NCI-H69 (cell line): ENCODE data around the gene BOLA2B.
"Not testable (repeated sequence)": the region's sequence is repeated elsewhere in the genome, so short reads cannot be mapped to it uniquely, and the experiment has no call there.

Experiments
- DNase-seq: peaks from one replicate; lab custom pipeline; 2025; lab: John Stamatoyannopoulos, UW

The BOLA2B gene

DNA sequence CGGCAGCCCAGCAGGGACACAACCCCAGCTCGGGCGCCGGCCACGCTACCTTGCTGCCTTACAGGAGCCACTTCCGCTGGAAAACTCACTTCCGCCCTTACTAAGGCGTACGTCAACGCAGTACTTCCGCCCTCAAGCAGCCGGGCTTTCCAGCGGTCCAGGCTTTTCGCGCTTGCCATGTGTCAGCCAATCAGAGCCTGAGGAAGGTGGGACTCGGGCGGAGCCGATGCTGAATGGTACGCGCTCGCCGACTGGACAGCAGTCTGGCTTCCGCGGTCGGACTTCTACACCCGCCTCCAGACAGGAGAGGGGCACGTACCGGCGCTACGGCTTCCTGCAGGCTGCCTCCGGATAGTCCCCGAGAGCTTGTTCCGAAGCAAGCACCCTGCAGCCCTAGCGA, at the start of gene BOLA2B, which contains the start of gene SLX1A:
TSS of gene BOLA2B (minus strand) at position 52 of the 400 bp plus-strand sequence. CDS start 71 bp downstream, outside the sequence.
TSS of gene SLX1A (plus strand) at position 261 of the 400 bp plus-strand sequence. CDS start 210 bp downstream, outside the sequence.
- DNase-seq: not testable (repeated sequence)

DNA sequence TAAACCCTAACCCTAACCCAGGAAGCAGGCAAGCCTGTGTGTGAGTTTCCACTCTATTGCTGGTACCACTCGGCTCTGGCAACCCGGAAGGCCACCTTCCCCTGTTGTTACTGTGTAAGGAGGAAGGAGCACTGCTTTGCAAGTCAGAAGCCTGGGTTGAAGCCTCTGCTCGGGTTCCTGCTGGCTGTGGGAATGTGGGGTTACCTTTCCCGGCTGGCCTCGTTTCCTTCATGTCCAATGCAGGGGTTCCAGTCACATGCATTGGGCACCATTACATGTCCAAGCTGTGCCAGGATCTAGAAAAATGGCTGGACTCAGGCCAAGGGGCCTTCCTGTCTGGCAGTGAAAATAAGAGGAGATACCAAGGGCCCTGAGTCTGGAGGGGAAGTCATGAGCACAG, 23.6 kb upstream of the BOLA2B start:
- DNase-seq: not testable (repeated sequence)

DNA sequence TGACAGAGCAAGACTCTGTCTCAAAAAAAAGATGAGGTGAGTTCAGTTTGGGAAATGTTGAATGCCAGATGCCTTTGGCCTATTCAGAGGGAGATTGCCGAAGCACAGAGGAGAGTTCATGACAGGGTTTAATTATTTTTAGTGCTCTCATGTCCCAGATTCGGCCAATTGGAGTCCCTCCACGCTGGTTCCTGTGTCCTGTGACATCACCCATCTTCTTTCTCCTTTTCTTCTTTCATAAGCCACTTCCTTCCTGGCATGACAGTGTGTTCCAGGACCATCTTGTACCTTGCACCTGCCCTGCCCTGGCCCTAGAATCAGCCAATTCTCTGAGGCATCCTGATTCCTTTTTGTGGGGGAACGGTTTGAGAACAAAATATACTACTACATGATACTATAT, 17.9 kb upstream of the BOLA2B start:
- DNase-seq: not testable (repeated sequence)

DNA sequence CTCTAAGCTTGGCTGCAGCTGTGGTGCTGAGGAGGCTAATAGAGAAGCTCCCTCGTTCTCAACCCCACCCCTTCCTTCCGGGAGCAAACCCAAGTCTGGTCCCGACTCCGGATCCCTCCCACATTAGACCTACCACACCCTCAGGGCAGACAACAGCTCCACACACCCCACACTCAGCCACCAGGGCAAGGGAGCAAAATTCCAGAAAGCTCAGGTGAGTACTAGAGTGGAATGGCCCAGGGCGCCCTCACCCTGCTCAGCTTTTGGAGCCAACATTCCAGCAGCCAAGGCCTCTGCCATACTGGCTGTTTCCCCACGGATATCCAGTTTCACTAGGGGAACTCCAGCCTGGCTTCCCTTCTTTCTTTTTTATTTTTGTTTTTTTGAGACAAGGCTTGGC, 15.6 kb upstream of the BOLA2B start:
- DNase-seq: not testable (repeated sequence)

DNA sequence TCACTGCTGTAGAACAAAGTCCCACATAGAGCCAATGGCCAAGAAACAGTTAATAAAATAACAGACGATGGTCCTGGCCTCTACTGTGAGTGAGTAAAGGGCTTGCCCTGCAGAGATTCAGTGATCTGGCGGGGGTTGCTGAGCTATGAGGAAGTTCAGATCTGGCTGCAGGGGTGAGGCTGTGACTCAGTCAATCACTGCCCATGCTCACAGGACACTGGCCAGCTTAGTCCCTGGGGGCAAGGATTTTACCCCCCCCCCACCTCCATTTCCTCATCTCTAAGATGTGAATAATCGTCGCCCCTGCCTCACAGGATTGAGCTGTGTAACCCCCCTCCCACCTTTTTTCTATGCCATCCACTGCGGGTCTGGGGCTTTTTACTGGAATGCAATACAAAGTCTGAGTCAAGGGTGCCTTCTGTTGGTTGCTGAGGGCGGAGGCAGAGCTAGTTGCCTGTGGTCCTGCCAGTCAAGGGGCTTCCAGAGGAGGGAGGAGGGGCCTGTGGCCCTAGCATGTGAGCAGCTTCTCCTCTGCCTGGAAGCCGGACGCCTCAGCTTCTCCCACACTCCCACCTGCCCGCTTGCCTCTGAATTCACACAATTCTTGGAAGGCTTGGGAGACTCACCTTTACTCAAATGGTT, 13.7 kb upstream of the BOLA2B start:
- not testable (repeated sequence) for DNase-seq

DNA sequence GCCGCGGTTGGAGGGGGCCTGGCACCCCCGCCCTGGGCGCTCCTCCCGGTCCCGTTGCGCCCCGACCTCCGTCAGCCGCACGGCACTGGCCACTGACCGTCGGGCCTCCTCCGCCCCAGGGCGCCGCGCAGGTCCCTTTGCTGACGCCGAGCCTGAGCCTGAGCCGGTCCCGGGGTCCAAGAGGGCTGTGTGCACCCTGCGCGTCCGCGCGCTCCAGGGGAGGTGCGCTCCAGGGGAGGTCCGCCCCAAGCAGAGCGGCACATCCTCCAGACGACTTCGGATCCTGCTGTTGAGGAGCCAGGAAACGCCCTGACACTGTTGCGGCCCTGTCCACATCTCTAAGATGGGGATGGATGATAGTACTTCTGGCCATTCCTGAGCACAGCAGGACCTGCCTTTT, 12.8 kb upstream of the BOLA2B start:
- DNase-seq: not testable (repeated sequence)

DNA sequence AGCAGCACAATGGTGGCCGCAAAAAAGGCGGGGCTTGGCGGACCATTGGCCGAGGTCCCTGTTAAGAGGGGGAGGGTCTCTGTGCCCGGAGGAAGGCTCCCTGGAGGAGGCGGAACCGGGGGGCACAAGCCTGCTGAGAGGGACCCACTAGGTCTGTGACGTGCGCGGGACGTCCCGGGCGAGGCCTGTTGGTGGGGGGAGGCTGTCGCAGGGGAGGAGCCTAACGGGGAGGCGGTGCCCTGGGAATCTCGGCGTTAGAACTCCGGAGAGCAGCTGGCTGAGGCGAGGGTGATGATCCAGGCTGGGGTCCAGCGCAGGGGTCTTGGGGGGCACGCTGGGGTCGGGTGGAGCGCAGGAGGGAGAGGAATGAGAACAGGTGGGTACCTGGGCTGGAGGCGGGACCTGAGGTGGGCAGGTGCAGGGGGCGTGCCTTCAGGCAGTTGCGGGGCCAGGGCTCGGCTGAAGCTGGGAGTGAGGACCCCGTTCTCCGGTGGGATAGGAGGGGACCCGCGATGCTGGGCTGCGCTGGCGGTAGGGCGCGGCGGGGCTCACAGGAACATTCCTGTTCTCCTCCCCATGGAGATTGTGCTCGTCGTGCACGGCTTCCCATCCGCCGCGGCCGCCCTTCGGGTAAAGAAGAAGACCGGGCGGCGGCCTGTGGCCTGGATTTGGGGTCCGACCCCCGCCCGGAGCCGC, 12.2 kb upstream of the BOLA2B start:
- DNase-seq: not testable (repeated sequence)

DNA sequence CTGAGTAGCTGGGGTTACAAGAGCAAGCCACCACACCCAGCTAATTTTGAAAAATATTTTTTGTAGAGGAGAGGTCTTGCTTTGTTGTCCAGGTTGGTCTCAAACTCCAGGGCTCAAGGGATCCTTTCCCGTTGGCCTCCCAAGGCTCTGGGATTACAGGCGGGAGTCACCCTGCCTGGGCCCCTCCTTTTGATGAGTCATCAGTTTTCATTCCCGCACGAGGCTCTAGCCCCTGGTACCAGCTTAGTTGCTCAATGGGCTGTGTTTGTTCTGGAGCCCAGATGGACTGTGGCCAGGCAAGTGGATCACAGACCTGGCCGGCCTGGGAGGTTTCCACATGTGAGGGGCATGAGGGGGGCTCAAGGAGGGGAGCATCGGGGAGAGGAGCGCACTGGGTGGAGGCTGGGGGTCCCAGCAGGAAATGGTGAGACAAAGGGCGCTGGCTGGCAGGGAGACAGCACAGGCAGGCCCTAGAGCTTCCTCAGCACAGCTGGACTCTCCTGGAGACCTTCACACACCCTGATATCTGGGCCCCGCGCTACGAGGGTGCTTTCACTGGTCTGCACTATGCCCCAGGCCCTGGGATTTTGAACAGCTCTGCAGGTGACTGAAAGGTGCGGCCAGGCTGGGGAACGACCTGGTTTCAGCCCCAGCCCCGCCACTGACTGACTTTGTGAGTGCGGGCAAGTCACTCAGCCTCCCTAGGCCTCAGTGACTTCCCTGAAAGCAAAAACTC, 6.3 kb upstream of the BOLA2B start:
- not testable (repeated sequence) for DNase-seq

DNA sequence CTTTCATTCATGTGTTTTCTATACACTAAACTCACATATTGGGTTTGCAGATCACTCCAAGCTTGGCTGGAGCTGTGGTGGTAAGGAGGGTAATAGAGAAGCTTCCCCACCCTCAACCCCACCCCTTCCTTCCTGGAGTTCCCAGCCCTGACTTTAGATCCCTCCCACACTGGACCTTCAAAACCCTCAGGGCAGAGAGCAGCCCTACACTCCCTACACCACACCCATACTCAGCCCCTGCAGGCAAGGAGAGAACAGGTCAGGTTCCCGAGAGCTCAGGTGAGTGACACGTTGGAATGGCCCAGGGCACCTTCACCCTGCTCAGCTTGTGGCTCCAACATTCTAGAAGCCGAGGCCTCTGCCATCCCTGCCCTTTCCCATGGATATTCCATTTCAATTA, 5.6 kb upstream of the BOLA2B start, which contains the start of gene SULT1A3:
TSS of gene SULT1A3 (plus strand) at position 207 of the 400 bp plus-strand sequence. CDS start 1,474 bp downstream, outside the sequence.
- not testable (repeated sequence) for DNase-seq

DNA sequence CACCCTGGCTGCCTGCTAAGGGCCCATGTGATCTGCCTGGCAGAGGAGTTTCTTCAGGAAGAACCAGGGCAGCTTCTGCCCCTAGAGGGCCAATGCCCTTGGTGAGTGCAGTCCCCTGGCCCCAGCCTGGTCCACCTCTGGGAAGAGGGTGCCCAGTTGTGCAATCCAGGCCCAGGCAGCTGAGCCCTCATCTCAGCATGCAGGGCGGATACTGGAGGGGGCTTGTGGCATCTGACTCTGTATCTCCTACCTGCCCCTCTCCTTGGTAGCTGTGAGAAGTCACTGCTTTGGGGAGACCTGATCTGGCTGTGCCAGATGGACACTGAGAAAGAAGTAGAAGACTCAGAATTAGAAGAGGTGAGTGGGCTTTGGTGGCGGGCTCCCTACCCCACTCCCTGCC, 3.5 kb upstream of the BOLA2B start:
- not testable (repeated sequence) for DNase-seq

DNA sequence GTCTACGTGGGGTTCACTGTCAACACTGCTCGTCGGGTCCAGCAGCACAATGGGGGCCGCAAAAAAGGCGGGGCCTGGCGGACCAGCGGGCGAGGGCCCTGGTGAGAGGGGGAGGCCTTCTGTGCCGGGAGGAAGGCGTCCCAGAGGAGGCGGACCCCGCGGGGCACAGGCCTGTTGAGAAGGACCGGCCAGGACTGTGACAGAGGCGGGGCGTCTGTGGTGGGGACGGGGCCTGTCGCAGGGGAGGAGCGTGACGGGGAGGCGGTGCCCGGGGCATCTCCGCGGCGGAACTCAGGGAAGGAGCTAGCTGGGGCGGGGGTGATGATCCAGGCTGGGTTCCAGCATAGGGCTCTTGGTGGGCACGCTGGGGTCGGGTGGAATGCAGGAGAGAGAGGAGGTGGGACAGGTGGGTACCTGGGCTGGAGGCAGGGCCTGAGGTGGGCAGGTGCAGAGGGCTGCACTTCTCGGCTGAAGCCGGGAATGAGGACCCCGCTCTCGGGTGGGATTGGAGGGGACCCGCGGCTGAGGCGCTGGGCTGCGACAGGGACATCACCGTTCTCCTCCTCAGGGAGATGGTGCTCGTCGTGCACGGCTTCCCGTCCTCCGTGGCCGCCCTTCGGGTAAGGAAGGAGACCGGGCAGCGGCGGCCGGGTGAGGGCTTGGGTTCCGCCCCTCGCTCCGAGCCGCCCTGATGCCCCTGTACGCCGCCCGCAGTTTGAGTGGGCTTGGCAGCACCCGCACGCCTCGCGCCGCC, 883 bp upstream of the BOLA2B start:
- DNase-seq: not testable (repeated sequence)

DNA sequence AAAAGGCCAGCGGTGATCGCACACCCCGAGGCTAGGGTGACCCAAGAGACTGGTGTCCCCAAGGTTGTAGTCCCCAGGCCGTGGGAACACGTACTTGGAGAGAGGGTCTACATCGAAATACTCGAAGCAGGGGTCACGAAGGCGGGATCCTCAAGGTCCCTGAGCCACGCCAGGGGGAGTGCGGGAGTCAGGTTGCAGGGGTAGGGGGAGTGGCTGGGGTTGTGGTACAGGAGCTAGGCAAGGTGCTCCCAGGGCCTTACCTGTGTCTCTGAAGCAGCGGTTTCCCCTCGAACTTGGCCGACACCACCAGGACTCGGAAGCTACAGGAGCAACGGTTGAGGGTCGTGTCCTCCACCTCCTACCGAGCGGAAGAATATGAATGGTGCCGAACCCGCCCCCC, 368 bp downstream of the BOLA2B start:
- DNase-seq: not testable (repeated sequence)

DNA sequence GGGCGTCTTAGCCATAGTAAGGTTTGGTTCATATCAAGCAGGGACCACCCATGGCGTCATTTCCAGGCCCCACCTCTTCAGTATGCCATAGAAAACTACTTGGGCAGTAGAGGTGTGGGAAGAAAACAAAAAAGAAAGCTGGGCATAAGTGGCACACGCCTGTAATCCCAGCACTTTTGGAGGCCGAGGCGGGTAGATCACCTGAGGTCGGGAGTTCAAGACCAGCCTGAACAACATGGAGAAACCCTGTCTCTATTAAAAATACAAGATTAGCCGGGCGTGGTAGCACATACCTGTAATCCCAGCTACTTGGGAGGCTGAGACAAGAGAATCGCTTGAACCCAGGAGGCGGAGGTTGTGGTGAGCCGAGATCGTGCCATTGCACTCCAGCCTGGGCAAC, 2.3 kb downstream of the BOLA2B start:
- not testable (repeated sequence) for DNase-seq

DNA sequence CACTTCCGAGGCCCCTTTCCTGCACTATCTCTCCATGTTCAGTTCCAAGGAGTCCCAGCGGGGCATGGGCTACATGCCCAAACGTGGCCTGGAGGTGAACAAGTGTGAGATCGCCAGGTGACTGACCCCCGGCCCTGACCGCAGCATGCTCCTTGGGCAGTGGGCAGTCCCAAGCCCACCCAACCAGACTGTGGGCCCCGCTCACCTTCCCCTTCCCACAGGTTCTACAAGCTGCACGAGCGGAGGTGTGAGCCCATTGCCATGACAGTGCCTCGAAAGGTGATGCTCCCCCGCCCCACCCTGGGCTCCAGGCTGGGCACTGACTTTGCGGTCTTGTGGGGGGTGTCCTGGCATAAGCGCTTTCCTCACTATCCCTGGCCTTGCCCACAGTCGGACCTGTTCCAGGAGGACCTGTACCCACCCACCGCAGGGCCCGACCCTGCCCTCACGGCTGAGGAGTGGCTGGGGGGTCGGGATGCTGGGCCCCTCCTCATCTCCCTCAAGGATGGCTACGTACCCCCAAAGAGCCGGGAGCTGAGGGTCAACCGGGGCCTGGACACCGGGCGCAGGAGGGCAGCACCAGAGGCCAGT, 5.4 kb downstream of the BOLA2B start:
- no peak for DNase-seq

DNA sequence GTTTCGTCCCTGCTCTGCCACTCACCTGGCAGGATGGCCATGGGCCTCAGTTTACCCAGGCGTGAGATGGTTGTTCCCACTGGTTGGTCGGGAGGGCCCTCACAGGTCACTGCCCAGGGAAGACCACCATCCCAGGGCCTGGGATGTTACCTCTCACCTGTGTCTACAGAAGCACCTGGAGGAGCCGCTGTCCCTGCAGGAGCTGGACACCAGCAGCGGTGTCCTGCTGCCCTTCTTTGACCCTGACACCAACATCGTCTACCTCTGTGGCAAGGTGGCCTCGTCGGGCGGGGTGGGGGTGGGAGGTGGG, 6.0 kb downstream of the BOLA2B start:
- DNase-seq: no peak

DNA sequence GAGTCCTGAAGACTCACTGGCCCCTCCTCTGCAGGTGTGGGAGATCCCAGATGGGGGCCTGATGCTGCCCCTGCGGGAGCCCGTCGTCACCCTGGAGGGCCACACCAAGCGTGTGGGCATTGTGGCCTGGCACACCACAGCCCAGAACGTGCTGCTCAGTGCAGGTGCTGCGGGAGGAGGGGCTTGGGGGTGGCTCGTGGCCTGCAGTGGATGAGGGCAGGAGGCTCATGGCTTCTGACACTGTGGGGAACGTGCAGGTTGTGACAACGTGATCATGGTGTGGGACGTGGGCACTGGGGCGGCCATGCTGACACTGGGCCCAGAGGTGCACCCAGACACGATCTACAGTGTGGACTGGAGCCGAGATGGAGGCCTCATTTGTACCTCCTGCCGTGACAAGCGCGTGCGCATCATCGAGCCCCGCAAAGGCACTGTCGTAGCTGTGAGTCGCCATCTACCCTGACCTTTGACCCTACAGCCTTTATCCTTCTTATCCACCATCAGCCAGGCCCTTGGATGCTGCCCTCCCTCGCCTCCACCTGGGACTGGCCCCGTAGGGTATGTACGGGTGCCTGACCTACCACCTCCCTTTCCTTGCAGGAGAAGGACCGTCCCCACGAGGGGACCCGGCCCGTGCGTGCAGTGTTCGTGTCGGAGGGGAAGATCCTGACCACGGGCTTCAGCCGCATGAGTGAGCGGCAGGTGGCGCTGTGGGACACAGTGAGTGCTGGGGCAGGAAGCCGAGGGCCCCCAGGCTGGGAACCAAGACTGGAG, 6.5 kb downstream of the BOLA2B start:
- peak; percentile 38 for DNase-seq

DNA sequence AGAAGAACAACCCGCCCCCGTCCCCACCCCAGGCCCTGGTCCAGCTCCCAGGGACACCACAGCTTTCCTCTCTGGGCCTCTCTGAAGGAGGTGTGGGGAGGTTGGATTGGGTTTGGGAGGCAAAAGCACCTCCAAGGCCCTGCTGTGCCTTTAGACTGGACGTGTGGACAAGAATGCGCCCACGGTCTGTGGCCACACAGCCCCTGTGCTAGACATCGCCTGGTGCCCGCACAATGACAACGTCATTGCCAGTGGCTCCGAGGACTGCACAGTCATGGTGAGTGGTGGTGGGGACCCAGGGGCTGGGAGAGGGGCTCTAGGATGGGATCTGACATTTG, 7.1 kb downstream of the BOLA2B start:
- no peak for DNase-seq

DNA sequence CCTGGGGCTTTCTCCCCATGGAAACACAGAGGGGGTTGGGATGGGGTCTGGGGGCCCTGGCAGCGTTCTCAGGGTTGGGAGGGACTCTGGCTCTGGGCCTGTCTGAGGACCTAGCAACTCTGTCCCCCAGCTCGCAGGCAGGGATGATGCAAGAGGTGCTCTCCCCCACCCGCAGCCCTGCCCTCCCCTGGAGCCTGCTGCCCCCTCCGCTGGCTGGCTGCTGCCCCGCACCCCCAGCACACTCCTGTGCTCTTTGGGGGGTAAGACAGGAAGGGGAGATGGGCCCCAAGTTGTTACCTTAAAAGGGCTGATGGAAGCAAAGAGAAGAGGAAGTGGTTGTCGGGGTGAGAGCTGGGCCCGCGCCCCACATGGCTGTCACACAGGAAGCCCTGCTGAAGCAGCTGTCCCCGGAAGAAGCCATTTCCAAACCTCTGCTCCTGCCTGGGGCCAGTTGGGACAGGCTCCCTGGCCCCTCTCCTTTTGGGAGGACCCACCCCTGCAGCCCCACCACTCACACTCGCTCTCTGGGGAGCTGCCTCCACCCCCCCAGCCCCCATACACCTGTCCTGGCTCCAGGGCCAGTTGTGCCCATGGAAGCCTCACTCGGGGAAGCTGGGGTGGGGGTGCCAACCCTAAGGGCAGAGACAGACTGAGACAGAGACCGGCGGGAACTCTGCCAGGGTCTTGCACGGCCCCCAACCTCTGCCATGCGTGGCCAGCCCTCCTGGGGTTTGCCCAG, 7.6 kb downstream of the BOLA2B start:
- DNase-seq: no peak

DNA sequence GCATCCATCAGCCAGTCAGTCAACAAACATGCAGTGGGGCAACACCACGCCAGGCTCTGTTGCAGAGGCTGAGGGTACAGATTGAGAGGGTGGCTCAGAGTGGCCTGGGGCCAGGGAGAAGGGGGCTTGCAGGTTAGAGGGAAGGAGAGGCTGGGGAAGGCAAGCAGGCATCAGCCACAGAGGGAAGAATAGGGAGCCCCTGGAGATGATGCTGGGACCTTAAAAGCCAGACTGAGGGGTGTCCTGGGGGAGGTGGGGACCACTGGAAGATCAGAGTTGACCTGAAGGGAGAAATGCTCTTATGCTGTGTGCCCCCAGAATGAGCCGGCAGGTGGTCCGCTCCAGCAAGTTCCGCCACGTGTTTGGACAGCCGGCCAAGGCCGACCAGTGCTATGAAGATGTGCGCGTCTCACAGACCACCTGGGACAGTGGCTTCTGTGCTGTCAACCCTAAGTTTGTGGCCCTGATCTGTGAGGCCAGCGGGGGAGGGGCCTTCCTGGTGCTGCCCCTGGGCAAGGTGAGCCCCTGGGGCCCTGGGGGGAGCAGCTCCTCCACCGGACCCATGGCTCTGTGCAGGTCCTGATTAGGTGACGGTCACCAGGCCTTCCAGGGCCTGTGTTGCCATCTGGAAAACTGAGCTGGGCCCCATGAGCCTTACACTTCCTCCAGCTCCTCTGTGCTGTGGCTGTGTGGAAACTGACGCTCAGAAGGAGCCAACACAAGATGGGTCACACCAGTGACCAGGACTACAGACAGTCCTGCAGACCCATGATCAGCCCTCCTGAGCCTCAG, 8.4 kb downstream of the BOLA2B start:
- DNase-seq: no peak
